COLO829 (cell line): Measurements from ENCODE around the gene MTMR12.
"Not testable (repeated sequence)": the region's sequence is repeated elsewhere in the genome, so short reads cannot be mapped to it uniquely, and the experiment has no call there.

Experiments used
- DNase-seq: peaks from one replicate; pipeline ENCODE4 v3.0.0; 2012; ENCODE audit warnings: low spot score

Gene MTMR12

GRCh38 chr5:32297181-32298058 lies 15.3 kb downstream of the MTMR12 start:
- no peak for DNase-seq

- DNase-seq: not testable (repeated sequence)
Observed at GRCh38 chr5:32295966-32296772, 16.6 kb downstream of the MTMR12 start.

GRCh38 chr5:32291591-32291990 lies 21.1 kb downstream of the MTMR12 start:
- no peak for DNase-seq

- DNase-seq: no peak
Observed at GRCh38 chr5:32290922-32291321, 21.8 kb downstream of the MTMR12 start.

- DNase-seq: not testable (repeated sequence)
Observed at GRCh38 chr5:32290501-32290900, 22.2 kb downstream of the MTMR12 start.

GRCh38 chr5:32289986-32290385 lies 22.8 kb downstream of the MTMR12 start:
- not testable (repeated sequence) for DNase-seq

- not testable (repeated sequence) for DNase-seq
Observed at GRCh38 chr5:32288135-32288534, 24.6 kb downstream of the MTMR12 start.

- not testable (repeated sequence) for DNase-seq
Observed at GRCh38 chr5:32287525-32287924, 25.2 kb downstream of the MTMR12 start.

GRCh38 chr5:32285510-32286138 lies 27.1 kb downstream of the MTMR12 start:
- no peak for DNase-seq

- DNase-seq: no peak
Observed at GRCh38 chr5:32283539-32284377, 29.0 kb downstream of the MTMR12 start.

- DNase-seq: no peak
Observed at GRCh38 chr5:32283061-32283460, 29.7 kb downstream of the MTMR12 start.

- DNase-seq: no peak
Observed at GRCh38 chr5:32282633-32283032, 30.1 kb downstream of the MTMR12 start.

GRCh38 chr5:32281378-32282133 lies 31.2 kb downstream of the MTMR12 start:
- not testable (repeated sequence) for DNase-seq

- DNase-seq: no peak
Observed at GRCh38 chr5:32280656-32281081, 32.1 kb downstream of the MTMR12 start.

- no peak for DNase-seq
Observed at GRCh38 chr5:32279786-32280185, 33.0 kb downstream of the MTMR12 start.

- DNase-seq: no peak
Observed at GRCh38 chr5:32279223-32279622, 33.5 kb downstream of the MTMR12 start.

- no peak for DNase-seq
Observed at GRCh38 chr5:32278406-32278805, 34.3 kb downstream of the MTMR12 start.

- DNase-seq: no peak
Observed at GRCh38 chr5:32277798-32278197, 34.9 kb downstream of the MTMR12 start.

- no peak for DNase-seq
Observed at GRCh38 chr5:32276173-32276853, 36.4 kb downstream of the MTMR12 start.

GRCh38 chr5:32275396-32275741 lies 37.4 kb downstream of the MTMR12 start:
- DNase-seq: no peak
